Sciatic nerve (tissue), 2 donors: Measurements from ENCODE around the gene YARS1. TPM values are rescaled to one million over a fixed set of nuclear protein-coding genes. Genes with fewer than 3 reads are reported as not detected.

ENCODE experiments used
- ATAC-seq: fragments of 200-7000 bp; cut with Tn5 transposase; one replicate; pipeline ENCODE4 v1.9.1; 2020; ENCODE audit warnings: mild to moderate bottlenecking, moderate library complexity
- DNase-seq: peaks from one replicate; pipeline ENCODE4 v3.0.0-alpha.2; 2020; ENCODE audit warnings: low spot score
- intact Hi-C: fragments of 100-400 bp; cut with DNase I; formaldehyde crosslinking; loops from one replicate; pipeline ENCODE4 v1.14.2; 2022
- total RNA-seq: library from RNA; stranded (reverse); fragmentation: NEBNext Ultra II Directional; extraction: Animal tissue kit (Norgen Biotek cat#: 25700); gene quantifications from one replicate; pipeline ENCODE4 v1.2.1, GENCODE V29; 2021
- donor health status: DM: no; HTN: no; CAD: no.
- donor health status: DM: no; HTN: no; CAD: no.

Gene YARS1
- total RNA-seq, result 46.8 TPM

DNA sequence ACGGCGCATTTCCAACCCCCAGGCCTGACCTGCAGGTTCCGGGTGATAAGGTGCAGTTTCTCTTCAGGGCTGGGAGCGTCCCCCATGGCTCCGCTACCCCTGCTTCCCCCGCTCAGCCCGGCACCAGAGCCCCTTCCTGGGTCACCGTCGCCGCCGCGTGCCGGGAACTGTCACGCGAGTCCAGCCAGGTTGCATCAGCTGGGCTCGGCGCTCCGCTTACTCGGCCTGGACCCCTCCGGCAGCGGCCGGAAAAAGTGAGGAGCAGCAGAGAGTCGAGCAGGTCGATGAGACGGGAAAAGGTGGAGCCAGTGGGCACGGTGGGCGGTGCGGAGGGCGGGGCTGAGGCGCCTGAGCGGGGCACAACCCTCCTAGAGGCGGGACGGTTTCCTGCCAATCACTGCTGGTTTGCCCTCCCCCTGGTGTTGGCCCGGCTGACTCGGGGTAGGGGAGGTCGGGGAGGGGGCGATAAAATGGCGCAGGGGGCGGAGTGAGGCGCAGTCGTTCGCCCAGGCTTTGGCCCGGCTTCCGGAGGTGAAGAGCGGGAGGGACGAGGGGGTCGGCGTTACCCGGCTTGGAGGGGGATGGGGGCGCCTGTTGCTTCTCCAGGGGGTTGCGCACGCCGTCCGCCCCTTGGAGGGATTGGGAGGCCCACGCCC is at the start of gene YARS1, which contains the start of gene S100PBP:
YARS1 (minus strand) TSS at position 200 of the 656 bp plus-strand sequence; CDS start at position 86, 114 bp downstream.
S100PBP (plus strand) TSS at position 495 of the 656 bp plus-strand sequence. CDS start 8,447 bp downstream, outside the sequence.
- DNase-seq, result peak; percentile 99
- peak; percentile 99 for ATAC-seq
- intact Hi-C loops, result no loop called here

DNA sequence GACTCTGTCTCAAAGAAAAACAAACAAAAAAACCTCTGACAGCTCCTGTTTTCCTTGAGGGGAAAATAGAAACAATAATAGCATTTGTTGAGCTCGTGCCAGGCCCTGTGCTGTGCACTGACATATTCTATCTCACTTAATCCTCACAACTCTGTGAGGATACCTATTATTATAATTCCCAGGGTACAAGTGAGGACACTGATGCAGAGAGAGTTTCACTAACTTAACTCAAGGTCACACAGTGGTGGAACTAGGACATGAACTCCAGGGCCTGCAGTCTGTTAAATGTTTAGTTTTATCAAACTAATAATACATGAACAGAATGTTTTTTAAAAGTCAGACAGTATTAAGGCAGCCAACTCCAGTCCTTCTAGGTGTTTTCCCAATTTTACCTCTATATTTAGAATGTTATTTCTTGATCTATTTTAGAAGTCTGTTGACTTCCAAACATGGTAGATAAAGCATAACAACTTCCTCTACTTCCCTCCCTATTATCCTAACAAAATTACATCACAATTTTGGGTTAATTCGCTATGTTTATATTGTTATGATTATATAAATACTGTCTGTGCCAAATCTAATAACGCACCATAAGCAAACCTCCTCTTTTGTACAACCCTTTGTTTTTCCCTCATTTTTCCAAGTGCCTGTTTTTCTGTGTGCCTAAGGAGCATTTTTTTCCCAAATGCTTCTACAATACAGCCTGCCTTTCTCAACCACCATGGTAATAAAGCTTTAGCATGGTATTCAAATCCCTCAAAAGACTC is 48.7 kb upstream of the YARS1 start:
- ATAC-seq (no peak), DNase-seq (no peak)
- intact Hi-C loops, result no loop called here

DNA sequence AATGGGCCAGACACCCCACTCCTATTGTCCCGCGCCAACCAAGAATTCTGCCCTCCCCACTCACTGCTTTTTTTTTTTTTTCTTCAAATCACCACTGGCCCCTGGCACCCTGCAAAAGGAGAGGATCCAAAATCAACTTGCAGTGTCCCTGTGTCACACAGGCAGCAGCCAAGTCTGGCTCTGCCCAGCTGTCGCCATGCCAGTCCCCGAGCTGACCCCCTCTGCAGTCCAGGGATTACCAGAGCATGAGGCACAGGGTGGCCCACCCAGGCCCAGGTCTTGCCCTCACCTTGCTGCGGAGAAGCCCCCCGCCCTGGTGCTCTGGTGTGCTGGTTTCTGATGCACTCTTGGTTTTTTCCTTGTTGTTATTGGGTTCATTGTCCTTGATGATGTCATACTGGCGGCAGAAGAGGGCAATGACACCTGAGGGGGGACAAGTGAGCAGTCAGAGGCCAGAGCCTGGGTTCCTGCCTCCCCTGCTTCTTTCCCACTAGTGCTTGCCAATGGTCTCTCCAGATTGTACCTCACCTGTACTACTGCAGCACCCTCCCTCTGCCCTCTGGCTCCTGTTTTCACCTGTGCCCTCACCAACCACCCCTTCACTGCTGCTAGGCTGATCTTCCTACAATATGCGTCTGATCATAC is 47.3 kb upstream of the YARS1 start:
- intact Hi-C loops, result no loop called here
- DNase-seq, result no peak
- no peak for ATAC-seq

DNA sequence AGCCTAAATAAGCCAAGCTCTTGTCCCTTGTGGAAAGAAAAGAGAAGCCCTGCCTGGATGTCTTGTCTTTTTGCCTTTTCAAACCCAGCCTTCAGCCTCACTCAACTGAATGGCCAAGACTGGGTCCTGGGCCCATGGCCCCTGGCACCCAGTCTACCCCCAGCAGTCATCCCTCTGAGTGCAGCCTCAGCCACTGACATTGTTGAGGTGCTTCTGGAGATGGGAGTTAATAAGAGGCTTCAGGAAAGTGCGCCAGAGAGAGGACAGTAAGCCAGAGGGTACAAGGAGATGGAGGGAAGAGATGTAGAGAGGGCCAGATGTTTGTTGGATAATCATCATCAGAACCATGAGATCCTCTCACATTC is 46.7 kb upstream of the YARS1 start:
- intact Hi-C loops, result no loop called here
- no peak for DNase-seq
- ATAC-seq, result no peak

DNA sequence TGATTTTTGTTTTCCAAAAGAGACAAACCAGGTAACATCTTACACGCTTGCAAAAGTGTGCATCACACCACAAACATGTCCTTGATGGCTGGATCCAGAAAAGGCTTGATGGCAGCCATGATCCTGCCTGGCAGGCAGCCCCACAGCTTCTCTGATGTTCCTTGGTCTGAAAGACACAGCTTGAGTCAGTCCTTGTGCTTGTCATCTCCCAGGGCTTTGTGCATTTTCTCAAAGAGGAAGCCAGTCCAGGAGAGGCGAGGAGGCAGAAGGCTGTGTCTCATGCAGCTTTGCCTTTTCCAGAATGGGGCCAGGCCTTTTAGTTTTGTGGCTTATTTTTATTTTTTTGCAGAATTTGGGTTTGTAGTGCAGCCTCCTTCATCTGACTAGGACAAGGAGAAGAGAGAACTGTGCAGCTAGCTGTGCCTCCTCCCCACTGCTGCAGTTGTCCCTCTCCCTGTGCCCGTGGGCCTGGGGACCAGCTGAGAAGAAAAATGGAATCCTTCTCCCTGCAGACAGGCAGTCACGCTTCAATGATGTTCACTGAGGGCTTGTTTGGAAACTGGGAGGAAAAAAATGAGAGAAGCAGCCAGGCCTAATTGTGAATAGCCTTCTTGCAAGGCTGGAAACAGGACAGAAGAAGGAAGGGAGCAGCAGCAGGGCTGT is 46.2 kb upstream of the YARS1 start:
- intact Hi-C loops, result no loop called here
- DNase-seq, result no peak
- ATAC-seq, result no peak

DNA sequence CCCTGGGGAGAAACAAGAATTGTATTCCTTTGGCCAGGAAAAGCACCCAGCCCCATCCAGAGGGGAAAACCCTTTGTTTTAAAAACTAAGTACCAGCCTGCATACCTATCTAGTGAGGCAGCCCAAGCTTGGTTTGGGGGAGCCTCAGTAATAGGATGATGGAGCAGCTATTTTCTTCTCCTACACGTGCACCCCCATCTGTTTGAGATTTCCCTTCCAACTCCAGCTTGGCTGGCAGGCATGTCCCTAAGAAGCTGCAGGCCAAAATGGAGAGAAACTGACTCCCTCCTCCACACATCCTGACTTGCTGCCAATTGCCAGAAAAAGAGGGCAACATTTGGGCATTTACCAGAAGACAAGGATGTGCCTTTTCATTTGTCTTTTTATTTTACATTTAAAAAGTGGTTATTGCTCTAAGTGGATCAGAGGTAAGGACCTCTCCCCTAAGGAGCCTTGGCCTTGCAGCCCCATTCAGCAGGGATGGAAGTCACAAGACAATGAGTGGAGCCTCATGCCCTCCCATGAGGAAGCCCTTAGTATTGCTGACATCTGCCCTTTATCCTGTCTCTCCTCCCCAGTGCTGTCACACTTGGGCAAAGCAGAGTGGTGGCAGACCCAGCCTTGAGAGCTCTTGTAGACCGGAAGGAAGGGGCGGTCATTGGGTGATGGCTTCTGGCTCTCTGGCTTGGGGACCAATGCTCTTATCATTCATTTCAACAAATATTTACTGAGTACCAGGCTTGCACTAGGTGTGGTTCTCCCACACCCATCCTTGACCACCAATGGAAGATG is 44.9 kb upstream of the YARS1 start:
- no peak for ATAC-seq
- intact Hi-C loops, result no loop called here
- DNase-seq, result no peak

DNA sequence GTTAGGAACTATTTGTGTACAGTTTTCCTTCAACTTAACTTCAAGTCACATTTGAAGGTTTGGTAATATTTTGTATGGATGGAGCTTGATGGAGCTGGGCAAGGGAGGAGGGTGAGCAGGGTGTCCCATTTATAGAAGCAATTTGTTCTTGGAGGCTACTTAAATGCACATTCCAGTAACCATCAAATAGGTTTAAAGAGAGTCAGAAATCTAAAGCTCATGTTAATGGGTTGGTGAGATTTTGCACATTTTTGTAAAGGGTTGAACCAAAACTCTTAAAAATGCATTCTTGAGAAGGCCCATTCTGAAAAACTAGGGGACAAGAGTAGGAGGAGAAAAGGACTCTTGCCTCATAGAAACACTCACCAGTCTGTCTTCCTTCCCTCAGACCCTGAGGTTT is 43.4 kb upstream of the YARS1 start:
- intact Hi-C loops, result no loop called here
- no peak for DNase-seq
- no peak for ATAC-seq

DNA sequence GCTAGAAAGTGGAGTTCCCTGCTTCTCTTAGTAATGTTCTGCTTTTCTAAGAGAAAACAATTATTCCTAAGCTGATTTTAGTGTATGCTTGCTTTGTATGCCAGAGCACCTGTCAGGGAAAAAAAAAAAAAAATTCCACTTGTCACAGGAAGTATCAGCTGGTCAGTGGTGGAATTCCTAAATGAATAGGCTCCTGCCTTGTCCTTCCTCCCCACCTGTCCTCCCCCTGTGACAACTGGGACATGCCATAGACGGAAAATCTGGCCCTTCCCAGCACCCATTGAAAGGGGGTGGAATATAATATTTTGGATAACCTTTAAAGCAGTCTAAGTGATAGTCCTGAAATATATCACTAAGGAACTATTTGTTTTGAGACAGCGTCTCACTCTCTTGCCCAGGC is 42.8 kb upstream of the YARS1 start:
- ATAC-seq, result no peak
- intact Hi-C loops, result no loop called here
- no peak for DNase-seq

DNA sequence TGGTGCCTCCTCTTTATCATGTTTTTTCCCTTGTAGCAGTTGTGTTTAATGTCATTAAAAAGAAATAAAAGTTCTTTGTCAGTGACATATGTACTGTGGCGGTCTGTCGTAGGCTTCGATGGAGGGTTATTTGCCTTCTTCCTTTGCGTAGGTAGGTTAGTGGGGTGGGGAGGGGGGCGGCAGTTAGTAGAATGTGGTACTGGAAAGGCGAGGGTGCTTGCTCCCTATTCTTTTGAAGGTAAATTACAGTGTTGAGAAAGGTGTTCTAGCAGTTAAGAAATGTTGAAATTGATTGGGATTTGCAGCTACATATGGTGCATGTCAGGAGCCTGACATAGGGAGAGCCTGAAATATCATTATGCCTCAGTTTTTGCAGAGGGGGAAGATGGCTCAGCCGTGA is 41.6 kb upstream of the YARS1 start:
- ATAC-seq, result no peak
- no peak for DNase-seq
- intact Hi-C loops, result no loop called here

DNA sequence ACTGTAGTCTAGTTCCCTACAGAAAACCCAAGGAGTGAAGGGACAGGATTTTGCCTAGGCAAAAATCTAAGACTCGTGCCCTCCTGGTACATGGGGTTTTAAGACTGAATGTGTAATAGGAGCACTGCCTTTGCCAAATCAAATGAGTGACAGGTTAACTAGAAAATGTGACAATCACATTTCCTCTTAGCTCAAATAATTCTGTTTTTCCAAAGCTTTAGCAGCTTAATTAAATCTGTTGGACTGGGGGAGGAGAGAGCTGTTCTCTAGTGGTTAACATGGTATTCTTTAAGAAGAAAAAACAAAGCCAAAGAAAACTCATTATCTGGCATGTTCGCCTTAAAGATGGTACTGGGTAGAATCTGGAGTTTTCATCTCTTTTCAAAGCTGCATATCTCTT is 41.0 kb upstream of the YARS1 start:
- DNase-seq (no peak), ATAC-seq (no peak)
- intact Hi-C loops, result no loop called here

DNA sequence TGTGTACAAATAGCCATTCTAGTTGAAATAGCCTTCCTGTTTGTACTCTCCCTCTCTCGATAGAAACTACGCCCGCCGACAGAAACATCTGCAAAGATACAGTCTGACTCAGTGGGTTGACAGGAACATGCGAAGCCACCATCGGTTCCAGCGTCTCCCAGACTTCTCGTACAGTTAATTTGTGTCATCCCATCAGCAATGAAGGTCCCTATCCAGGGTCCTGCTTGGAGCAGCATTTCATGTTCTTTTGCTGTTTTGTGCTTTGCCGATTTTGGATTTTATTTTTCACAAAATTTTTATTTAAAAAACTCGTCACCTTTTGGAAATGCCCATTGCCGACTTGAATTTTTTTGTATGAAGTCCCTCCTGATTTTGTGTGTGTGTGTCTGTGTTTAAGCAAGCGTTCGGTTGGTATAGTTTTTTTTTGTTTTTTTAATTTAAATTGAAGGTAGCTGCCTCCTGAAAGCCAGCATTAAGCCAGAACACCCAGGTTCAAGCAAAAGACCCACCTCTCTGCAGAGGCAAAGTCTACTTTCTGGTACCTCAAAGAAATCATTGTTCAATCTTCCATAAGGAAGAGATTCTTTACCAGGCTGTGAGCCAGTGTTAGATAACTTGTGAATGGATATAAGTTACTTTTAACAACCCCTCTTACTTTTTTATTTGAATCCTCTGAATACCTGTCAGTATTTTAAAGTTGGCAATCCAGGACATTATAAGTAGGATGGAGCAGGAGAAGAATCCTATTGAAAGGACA is 38.9 kb upstream of the YARS1 start:
- intact Hi-C loops, result no loop called here
- ATAC-seq (no peak), DNase-seq (no peak)

DNA sequence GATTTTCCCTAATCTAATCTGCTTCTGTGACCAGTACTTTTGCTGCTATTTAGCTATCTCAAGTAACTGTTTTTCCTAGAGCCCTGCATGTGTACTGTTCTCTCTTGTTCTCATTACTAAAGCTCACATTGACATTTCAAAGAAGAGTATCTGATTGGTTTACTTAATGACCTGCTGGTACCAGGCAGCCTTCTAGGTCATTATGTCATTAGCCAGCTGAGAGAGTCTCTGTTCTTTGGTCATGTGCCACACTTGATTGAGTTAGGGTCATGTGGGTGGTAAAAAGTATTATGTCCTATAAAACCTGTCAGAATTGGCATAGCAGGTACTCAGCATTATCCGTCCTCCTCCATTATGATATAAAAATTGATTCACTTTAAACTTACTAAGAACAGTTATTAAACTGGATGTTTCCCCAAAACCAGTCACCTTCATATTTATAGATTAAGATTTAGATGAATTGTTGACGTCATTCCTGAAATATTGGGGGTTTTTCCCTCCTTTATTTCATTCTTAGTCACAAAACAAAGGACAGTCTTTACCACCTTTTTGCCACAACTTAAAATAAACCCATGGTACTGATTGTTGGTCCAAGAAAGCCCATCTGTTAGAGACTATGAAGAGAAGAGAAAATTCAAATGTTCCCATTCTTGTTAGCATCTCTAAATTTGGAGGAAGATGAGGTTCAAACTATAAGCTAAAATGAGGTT is 31.4 kb upstream of the YARS1 start:
- DNase-seq (no peak), ATAC-seq (no peak)
- intact Hi-C loops, result no loop called here

DNA sequence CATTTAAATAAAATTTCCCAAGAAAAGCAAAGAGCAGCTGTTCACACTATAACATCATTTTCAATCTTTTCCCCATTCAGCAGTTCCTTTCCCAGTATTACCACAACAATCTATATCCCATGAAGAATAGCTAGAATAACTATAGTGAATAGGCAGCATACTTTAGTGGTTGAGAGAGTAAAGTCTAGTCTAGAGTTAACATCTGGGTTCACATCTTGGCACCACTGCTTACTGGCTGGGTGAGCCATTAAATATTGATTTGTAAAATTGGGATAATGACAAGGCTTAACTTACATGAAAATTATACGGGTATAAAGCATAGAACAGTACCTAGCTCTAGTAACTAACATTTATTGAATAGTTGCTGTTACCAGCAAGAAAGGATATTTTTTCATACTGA is 14.7 kb upstream of the YARS1 start:
- intact Hi-C loops, result no loop called here
- no peak for ATAC-seq
- DNase-seq, result no peak

DNA sequence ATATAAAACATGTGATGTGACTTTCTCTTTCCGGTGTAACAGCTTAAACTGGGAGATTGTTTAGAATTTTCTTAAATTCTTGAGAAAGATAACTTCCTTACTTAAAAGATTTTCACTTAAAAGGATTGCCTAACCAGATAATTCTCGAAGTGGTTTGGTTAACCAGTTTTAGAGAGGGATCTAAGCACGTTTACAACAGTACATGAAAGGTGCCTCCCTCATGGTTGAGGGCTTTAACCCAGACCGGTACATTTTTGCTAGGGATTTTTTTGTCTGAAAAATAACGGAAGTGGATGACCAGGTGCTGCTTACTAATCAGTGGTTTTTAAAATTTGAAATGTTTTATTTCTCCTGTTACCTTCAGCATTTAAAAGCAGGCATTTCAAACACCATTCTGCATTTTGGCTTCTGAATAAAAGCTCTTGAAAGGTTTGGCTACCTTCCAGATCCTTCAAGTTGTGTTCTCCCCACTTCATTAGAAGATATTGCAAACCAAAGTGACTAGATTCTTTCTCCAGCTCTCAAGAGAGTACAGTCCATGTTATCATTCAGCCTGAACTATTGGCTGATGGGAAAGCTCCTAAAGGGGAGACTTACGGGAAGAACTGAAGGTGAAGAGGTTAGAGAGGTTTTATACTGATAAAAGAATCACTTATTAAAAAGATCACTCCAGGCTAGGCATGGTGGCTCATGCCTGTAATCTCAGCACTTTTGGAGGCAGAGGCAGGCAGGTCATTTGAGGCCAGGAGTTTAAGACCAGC is 13.1 kb upstream of the YARS1 start:
- ATAC-seq (no peak), DNase-seq (no peak)
- intact Hi-C loops, result no loop called here

DNA sequence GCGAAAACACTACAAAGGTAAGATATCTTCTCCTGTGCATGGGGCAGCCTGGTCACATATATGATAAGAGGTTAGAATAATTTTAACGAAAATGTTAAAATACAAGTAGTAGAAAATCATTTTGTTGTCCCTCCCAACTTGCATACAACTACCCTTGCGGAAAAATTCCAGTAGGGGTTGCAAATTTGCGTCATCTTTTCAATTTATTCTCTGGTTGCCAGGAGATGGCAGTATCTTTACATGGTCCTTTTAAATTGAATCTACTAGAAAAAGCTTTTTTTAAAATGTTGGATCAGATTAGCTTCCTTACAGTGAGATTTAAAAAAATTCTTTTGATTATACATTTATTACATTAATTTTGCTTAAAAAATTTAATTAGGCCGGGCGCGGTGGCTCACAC is 11.2 kb upstream of the YARS1 start:
- intact Hi-C loops, result no loop called here
- DNase-seq, result no peak
- no peak for ATAC-seq

DNA sequence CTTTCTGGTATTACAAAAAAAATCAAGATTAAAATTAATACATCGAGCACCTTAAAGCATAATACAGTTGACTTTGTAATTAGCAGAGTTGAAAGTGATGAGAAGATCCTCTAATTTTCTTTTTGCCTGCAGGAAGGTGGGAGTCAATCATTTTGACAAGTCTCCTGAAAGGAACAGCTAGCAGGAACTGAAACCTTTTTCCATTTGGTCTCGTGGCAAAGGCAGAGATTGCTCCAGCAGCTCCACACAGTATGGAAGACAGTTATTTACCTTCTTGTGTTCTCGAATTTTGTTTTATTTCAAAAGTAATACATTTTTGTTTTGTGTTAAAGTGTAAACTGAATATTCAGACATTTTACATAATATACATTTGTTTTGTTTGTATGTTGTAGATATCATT is 8.0 kb upstream of the YARS1 start:
- intact Hi-C loops, result no loop called here
- no peak for ATAC-seq
- DNase-seq, result no peak
